Stomach smooth muscle (tissue), 2 donors: ENCODE measurements around the gene BRD7.

Experiments used
- H3K27ac ChIP-seq: one replicate; pipeline ENCODE4 v1.7.0; 2013; ENCODE audit warnings: mild to moderate bottlenecking, low read length, inconsistent platforms
- H3K27me3 ChIP-seq, 2 donors: one replicate each; pipeline ENCODE4 v1.7.0; 2013; ENCODE audit warnings: low read length in 2 of 2; ENCODE audit not compliant: insufficient read depth in 2 of 2, control insufficient read depth in 1 of 2
- H3K36me3 ChIP-seq, 2 donors: one replicate each; pipeline ENCODE4 v1.7.0; 2013; ENCODE audit warnings: low read length in 2 of 2; ENCODE audit not compliant: control insufficient read depth in 2 of 2, insufficient read depth in 2 of 2
- H3K4me1 ChIP-seq: one replicate; pipeline ENCODE4 v1.7.0; 2013; ENCODE audit warnings: low read length; ENCODE audit not compliant: control insufficient read depth, insufficient read depth
- H3K4me3 ChIP-seq, 2 donors: one replicate each; pipeline ENCODE4 v1.7.0; 2013; ENCODE audit warnings: low read length in 2 of 2
- H3K9ac ChIP-seq, 2 donors: one replicate each; pipeline ENCODE4 v1.7.0; 2013; ENCODE audit warnings: low read length in 2 of 2, mild to moderate bottlenecking in 1 of 2
- H3K9me3 ChIP-seq, 2 donors: one replicate each; pipeline ENCODE4 v1.7.0; 2013; ENCODE audit warnings: low read length in 2 of 2; ENCODE audit not compliant: control insufficient read depth in 2 of 2
- donor health status: healthy.
- donor health status: Pancreatic carcinoma.

Gene BRD7

GRCh38 chr16:50309527-50310307 lies 59.1 kb downstream of the BRD7 start:
- H3K9me3 ChIP-seq, result no peaks in the 10 kb centered on the region
- H3K4me3 ChIP-seq, result no peak overlapping the region
- peaks cover 11% of the 10 kb centered on the region for H3K4me1 ChIP-seq
- no peaks in the 10 kb centered on the region for H3K27me3 ChIP-seq
- no peak overlapping the region for H3K9ac ChIP-seq
- peaks cover 11 to 19% of the 10 kb centered on the region in 2 donors for H3K36me3 ChIP-seq
- no peak overlapping the region for H3K27ac ChIP-seq

DNA sequence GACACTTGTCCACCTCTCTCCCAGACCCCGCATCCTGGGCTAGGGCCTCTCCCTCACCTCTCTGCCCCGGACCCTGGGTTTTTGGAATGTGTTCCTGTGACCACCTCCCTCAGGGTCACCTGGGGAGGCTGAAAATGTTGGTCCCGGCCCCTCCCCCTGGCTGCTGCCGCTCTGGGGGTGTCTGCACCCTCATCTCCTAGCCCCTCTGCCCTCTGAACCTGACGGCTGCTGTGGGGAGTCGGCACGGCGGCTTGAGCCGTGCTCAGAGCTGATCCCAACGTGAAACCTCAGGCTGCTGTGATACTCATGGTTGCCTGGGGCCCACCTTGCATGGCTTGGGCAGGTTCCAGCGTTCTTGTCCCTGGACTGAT lies 59.6 kb downstream of the BRD7 start:
- no peaks in the 10 kb centered on the region for H3K9me3 ChIP-seq
- peaks cover 10% of the 10 kb centered on the region for H3K4me1 ChIP-seq
- H3K4me3 ChIP-seq, result no peak overlapping the region
- no peaks in the 10 kb centered on the region for H3K27me3 ChIP-seq
- H3K36me3 ChIP-seq, result peaks cover 9 to 17% of the 10 kb centered on the region in 2 donors
- no peak overlapping the region for H3K9ac ChIP-seq
- H3K27ac ChIP-seq, result no peak overlapping the region

- H3K4me3 ChIP-seq, result no peak overlapping the region
- no peak overlapping the region for H3K9ac ChIP-seq
- H3K36me3 ChIP-seq, result peaks cover 2 to 10% of the 10 kb centered on the region in 2 donors
- H3K4me1 ChIP-seq, result peaks cover 10% of the 10 kb centered on the region
- no peaks in the 10 kb centered on the region for H3K9me3 ChIP-seq
- no peak overlapping the region for H3K27ac ChIP-seq
- no peaks in the 10 kb centered on the region for H3K27me3 ChIP-seq
These were observed 60.4 kb downstream of the BRD7 start for GRCh38 chr16:50308237-50308965.

DNA sequence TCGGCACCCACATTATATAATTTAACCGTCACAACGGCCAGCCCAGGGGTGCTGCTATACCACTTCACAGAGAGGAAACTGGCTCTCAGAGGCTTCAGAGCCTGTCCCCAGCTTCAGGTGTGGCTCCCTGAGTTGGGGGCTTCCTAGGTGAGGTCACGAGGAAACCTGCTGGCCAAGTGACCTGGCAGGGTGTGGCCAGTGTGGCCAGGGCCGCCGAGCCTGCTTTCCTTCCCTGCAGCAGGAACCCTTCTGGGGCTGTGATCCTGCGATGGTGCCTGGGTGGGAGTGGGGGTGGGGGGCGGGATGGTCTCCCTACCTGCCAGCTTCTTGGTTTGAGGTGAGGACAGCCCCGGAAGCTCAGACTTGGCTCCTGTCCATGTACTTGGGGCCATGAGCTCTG lies 62.5 kb downstream of the BRD7 start:
- H3K27me3 ChIP-seq, result no peaks in the 10 kb centered on the region

GRCh38 chr16:50305441-50306061 lies 63.2 kb downstream of the BRD7 start:
- Histone ChIP-seq H3K9me3 (no peaks in the 10 kb centered on the region), H3K4me3 (no peak overlapping the region), H3K9ac (no peak overlapping the region), H3K27me3 (no peaks in the 10 kb centered on the region), H3K4me1 (peaks cover 22% of the 10 kb centered on the region), H3K27ac (no peak overlapping the region), H3K36me3 (no peaks in the 10 kb centered on the region)

More for the DNA sequence above, 62.5 kb downstream of the BRD7 start:
- H3K36me3 ChIP-seq, result no peaks in the 10 kb centered on the region
- H3K9me3 ChIP-seq, result no peaks in the 10 kb centered on the region
- no peak overlapping the region for H3K9ac ChIP-seq
- H3K4me1 ChIP-seq, result peaks cover 15% of the 10 kb centered on the region
- H3K27ac ChIP-seq, result no peak overlapping the region
- no peak overlapping the region for H3K4me3 ChIP-seq

- peaks cover 24% of the 10 kb centered on the region for H3K4me1 ChIP-seq
- no peaks in the 10 kb centered on the region for H3K9me3 ChIP-seq
- H3K9ac ChIP-seq, result no peak overlapping the region
- H3K27me3 ChIP-seq, result no peaks in the 10 kb centered on the region
- no peak overlapping the region for H3K4me3 ChIP-seq
- H3K27ac ChIP-seq, result no peak overlapping the region
- H3K36me3 ChIP-seq, result no peaks in the 10 kb centered on the region
These were observed 64.0 kb downstream of the BRD7 start for GRCh38 chr16:50304467-50305440.

- Histone ChIP-seq H3K9ac (no peak overlapping the region), H3K9me3 (no peaks in the 10 kb centered on the region), H3K36me3 (no peaks in the 10 kb centered on the region), H3K27ac (no peak overlapping the region), H3K4me3 (no peak overlapping the region), H3K4me1 (peaks cover 14% of the 10 kb centered on the region), H3K27me3 (no peaks in the 10 kb centered on the region)
These were observed 65.0 kb downstream of the BRD7 start for GRCh38 chr16:50303605-50304466.

GRCh38 chr16:50303041-50303604 lies 65.7 kb downstream of the BRD7 start:
- Histone ChIP-seq H3K4me1 (peaks cover 14% of the 10 kb centered on the region), H3K36me3 (no peaks in the 10 kb centered on the region), H3K9me3 (no peaks in the 10 kb centered on the region), H3K4me3 (no peak overlapping the region), H3K27ac (no peak overlapping the region), H3K27me3 (no peaks in the 10 kb centered on the region), H3K9ac (no peak overlapping the region)

DNA sequence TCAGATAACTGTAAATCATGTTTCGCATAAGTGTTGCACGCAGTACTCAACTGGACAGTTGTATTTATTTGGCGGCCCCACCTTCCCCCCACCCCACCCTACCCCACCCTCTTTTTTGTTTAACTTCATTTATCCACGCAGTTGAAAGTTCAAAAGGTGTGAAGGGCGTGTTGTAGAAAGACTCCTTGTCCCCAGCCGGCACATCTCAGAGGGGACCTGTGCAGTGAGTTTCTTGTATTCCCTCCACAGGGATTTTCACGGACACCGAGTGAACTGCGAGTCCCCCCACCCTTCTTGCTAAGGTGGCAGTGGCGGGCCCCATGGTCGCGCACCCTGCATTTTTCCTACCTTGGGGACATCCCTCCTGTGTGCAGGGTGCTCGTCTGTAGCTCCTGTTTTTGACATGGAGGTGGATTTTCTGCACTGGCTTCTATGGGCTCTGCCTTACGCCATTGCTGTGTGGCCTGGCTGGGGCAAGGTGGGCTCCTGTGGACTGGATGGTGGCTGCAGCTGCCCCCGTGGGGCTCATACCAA lies 66.2 kb downstream of the BRD7 start:
- H3K27me3 ChIP-seq, result no peaks in the 10 kb centered on the region

More for the DNA sequence above, 66.2 kb downstream of the BRD7 start:
- no peak overlapping the region for H3K4me3 ChIP-seq
- H3K9ac ChIP-seq, result no peak overlapping the region
- H3K27ac ChIP-seq, result no peak overlapping the region
- H3K4me1 ChIP-seq, result peaks cover 14% of the 10 kb centered on the region
- H3K36me3 ChIP-seq, result no peaks in the 10 kb centered on the region
- no peaks in the 10 kb centered on the region for H3K9me3 ChIP-seq
